Neural progenitor cell (in vitro differentiated cells): Measurements from ENCODE around the gene PPFIBP1. TPM values are rescaled to one million over a fixed set of nuclear protein-coding genes. Genes with fewer than 3 reads are reported as not detected.

Experiments
- DNase-seq: peaks from one replicate; pipeline ENCODE4 v3.0.0-alpha.2; 2016; ENCODE audit warnings: low spot score
- H2AFZ ChIP-seq: fragments of 200-600 bp; sonication (generic); replicated peaks from 2 replicates; pipeline ENCODE4 v1.6.1; 2016; ENCODE audit warnings: antibody characterized with exemption
- H3F3A ChIP-seq: fragments of 200-600 bp; sonication (generic); 2 replicates; pipeline ENCODE4 v1.6.1; 2016; ENCODE audit warnings: antibody characterized with exemption, low read depth
- H3K27ac ChIP-seq: fragments of 200-600 bp; sonication (generic); 2 replicates; pipeline ENCODE4 v1.5.1; 2016; ENCODE audit warnings: mild to moderate bottlenecking
- H3K27me3 ChIP-seq: fragments of 200-600 bp; sonication (generic); 2 replicates; pipeline ENCODE4 v1.6.1; 2016; ENCODE audit warnings: mild to moderate bottlenecking, moderate library complexity
- H3K36me3 ChIP-seq: fragments of 200-600 bp; sonication (generic); 2 replicates; pipeline ENCODE4 v1.5.1; 2016
- H3K4me1 ChIP-seq: fragments of 200-600 bp; sonication (generic); 2 replicates; pipeline ENCODE4 v1.6.1; 2016; ENCODE audit warnings: mixed run types
- H3K4me2 ChIP-seq: fragments of 200-600 bp; sonication (generic); 2 replicates; pipeline ENCODE4 v1.6.1; 2016
- H3K4me3 ChIP-seq: fragments of 200-600 bp; sonication (generic); 2 replicates; pipeline ENCODE4 v1.5.1; 2016
- H3K79me2 ChIP-seq: fragments of 200-600 bp; sonication (generic); 2 replicates; pipeline ENCODE4 v1.6.1; 2016; ENCODE audit warnings: low read depth
- H3K9ac ChIP-seq: fragments of 200-600 bp; sonication (generic); 2 replicates; pipeline ENCODE4 v1.6.1; 2016
- H3K9me3 ChIP-seq: fragments of 200-600 bp; sonication (generic); 2 replicates; pipeline ENCODE4 v1.5.1; 2016; ENCODE audit warnings: low read depth
- H4K20me1 ChIP-seq: fragments of 200-600 bp; sonication (generic); 2 replicates; pipeline ENCODE4 v1.6.1; 2016; ENCODE audit warnings: low read depth
- H3K27ac Mint-ChIP-seq: 3 replicates; pipeline ENCODE4 v1.8.0; 2021; ENCODE audit warnings: mixed read lengths
- H3K27me3 Mint-ChIP-seq: 2 replicates; pipeline ENCODE4 v1.8.0; 2022; ENCODE audit warnings: low read depth, mild to moderate bottlenecking, inconsistent platforms, moderate library complexity, mixed read lengths; ENCODE audit not compliant: insufficient read depth
- H3K36me3 Mint-ChIP-seq: 3 replicates; pipeline ENCODE4 v1.8.0; 2021; ENCODE audit warnings: mixed read lengths
- H3K4me1 Mint-ChIP-seq: 3 replicates; pipeline ENCODE4 v1.8.0; 2021; ENCODE audit warnings: mixed read lengths
- H3K4me3 Mint-ChIP-seq: 3 replicates; pipeline ENCODE4 v1.8.0; 2021; ENCODE audit warnings: mild to moderate bottlenecking, moderate library complexity, mixed read lengths
- H3K9me3 Mint-ChIP-seq: 3 replicates; pipeline ENCODE4 v1.8.0; 2020; ENCODE audit warnings: mixed read lengths
- EZH2 ChIP-seq: fragments of 200-600 bp; sonication (generic); IDR thresholded peaks from 2 replicates; pipeline ENCODE4 v1.6.1; 2017; ENCODE audit warnings: antibody characterized with exemption, mild to moderate bottlenecking, moderate library complexity
- EZH2phosphoT487 ChIP-seq: fragments of 200-600 bp; sonication (generic); IDR thresholded peaks from 2 replicates; pipeline ENCODE4 v1.6.1; 2017; ENCODE audit warnings: antibody characterized with exemption
- total RNA-seq: library from RNA; depleted of rRNA; stranded (reverse); fragments of >200 nt; gene quantifications from 2 replicates; pipeline ENCODE4 v1.2.3, GENCODE V29; 2015; ENCODE audit warnings: low replicate concordance
- TF ChIP-seq, protein P1 (sequence below): fragments of 200-600 bp; sonication (generic); IDR thresholded peaks from 2 replicates; pipeline ENCODE4 v1.5.1; 2017; ENCODE audit warnings: antibody characterized with exemption, mild to moderate bottlenecking

The PPFIBP1 gene
- total RNA-seq, 1 donor from 2014 or later: 61.7 TPM

DNA sequence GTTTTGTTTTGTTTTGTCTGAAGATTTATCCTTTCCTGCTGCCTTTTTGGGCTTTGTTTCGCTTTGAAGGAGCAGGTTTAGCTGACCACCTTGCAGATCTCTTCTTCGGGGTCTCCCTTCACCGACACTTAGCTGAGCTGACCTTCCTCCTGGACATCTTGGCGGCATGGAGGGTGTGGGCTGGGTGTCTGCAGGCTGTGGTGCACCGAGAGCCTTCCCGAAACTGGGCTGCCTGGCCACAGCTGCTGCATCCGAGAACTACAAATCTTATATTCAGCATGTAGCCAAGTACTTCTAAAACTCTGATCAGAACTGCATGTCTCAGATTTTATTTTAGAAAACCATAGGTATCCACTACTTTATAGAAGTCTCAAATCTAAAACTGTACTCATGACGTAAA lies 84.9 kb downstream of the PPFIBP1 start:
- no peak overlapping the region for H3K27ac ChIP-seq
- Mint-ChIP-seq H3K27ac (no peak overlapping the region), H3K9me3 (peaks cover 5% of the 10 kb centered on the region), H3K27me3 (no peaks in the 10 kb centered on the region), H3K36me3 (no peaks in the 10 kb centered on the region), H3K4me3 (no peak overlapping the region), H3K4me1 (peaks cover 12% of the 10 kb centered on the region)
- no peak overlapping the region for H2AFZ ChIP-seq
- no peak overlapping the region for H3K9ac ChIP-seq
- H3K4me1 ChIP-seq: peaks cover 15% of the 10 kb centered on the region
- no peak overlapping the region for H3K4me3 ChIP-seq
- no peaks in the 10 kb centered on the region for H3K79me2 ChIP-seq
- H3K27me3 ChIP-seq: no peaks in the 10 kb centered on the region
- H3K4me2 ChIP-seq: no peak overlapping the region
- no peaks in the 10 kb centered on the region for H3K36me3 ChIP-seq
- H3F3A ChIP-seq: no peaks in the 10 kb centered on the region
- DNase-seq: no peak
- no peaks in the 10 kb centered on the region for H4K20me1 ChIP-seq
- no peak for TF ChIP-seq EZH2phosphoT487
- TF ChIP-seq, protein P1, sequence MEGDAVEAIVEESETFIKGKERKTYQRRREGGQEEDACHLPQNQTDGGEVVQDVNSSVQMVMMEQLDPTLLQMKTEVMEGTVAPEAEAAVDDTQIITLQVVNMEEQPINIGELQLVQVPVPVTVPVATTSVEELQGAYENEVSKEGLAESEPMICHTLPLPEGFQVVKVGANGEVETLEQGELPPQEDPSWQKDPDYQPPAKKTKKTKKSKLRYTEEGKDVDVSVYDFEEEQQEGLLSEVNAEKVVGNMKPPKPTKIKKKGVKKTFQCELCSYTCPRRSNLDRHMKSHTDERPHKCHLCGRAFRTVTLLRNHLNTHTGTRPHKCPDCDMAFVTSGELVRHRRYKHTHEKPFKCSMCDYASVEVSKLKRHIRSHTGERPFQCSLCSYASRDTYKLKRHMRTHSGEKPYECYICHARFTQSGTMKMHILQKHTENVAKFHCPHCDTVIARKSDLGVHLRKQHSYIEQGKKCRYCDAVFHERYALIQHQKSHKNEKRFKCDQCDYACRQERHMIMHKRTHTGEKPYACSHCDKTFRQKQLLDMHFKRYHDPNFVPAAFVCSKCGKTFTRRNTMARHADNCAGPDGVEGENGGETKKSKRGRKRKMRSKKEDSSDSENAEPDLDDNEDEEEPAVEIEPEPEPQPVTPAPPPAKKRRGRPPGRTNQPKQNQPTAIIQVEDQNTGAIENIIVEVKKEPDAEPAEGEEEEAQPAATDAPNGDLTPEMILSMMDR: no peak
- no peak for TF ChIP-seq EZH2
- H3K9me3 ChIP-seq: no peaks in the 10 kb centered on the region

DNA sequence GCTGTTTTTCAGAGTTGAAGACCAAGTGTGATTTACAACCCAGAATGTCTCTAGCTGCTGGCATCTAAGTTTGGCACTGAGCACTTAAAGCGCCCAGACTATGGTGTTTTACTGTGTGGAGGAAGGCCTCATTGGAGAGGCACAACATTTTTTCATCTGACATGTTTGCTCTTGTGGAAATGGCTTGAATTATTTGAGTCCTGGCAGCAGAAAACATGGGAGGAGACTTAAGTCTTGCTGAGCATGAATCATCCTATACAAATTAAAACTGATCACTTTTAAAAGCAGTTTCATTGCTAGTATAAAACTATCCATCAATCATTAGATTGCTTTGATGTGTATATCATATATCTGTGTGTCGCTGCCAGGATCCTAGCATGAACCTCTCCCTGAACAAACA lies 86.4 kb downstream of the PPFIBP1 start:
- H3K27ac Mint-ChIP-seq: no peak overlapping the region
- H3F3A ChIP-seq: no peaks in the 10 kb centered on the region
- H3K36me3 Mint-ChIP-seq: no peaks in the 10 kb centered on the region
- peaks cover 15% of the 10 kb centered on the region for H3K4me1 ChIP-seq
- peaks cover 17% of the 10 kb centered on the region for H3K4me1 Mint-ChIP-seq
- no peak overlapping the region for H3K27ac ChIP-seq
- no peak overlapping the region for H2AFZ ChIP-seq
- H3K27me3 ChIP-seq: no peaks in the 10 kb centered on the region
- no peak overlapping the region for H3K4me2 ChIP-seq
- no peaks in the 10 kb centered on the region for H3K9me3 ChIP-seq
- H3K27me3 Mint-ChIP-seq: no peaks in the 10 kb centered on the region
- no peak overlapping the region for H3K4me3 Mint-ChIP-seq
- DNase-seq: no peak
- H4K20me1 ChIP-seq: no peaks in the 10 kb centered on the region
- no peaks in the 10 kb centered on the region for H3K79me2 ChIP-seq
- TF ChIP-seq, protein P1: no peak
- no peak for TF ChIP-seq EZH2phosphoT487
- no peak for TF ChIP-seq EZH2
- no peak overlapping the region for H3K9ac ChIP-seq
- H3K4me3 ChIP-seq: no peak overlapping the region
- H3K9me3 Mint-ChIP-seq: no peaks in the 10 kb centered on the region
- H3K36me3 ChIP-seq: no peaks in the 10 kb centered on the region

DNA sequence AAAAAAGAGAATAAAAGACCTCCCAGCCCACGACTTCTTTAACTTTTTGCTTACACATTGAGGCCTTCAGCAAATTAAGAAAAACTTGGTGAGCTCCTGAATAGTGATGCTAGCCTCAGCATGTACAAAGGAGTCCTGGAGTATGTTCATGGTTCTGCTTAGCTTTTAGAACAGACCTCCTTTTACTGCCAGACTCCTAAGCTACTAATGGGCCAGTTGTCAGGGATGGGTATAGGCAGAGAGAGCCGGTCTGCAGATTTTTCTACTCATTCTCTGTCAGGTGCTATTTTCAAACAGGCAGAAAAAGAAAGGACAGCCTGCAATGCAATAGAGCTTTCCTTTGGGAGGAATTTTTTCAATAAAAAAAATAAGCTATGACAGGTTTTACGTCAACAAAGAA lies 90.4 kb downstream of the PPFIBP1 start:
- Mint-ChIP-seq H3K27me3 (no peaks in the 10 kb centered on the region), H3K4me1 (peaks cover 14% of the 10 kb centered on the region), H3K36me3 (peaks cover 3% of the 10 kb centered on the region), H3K9me3 (no peaks in the 10 kb centered on the region), H3K4me3 (no peak overlapping the region), H3K27ac (no peak overlapping the region)
- H3K27ac ChIP-seq: no peak overlapping the region
- H3K4me3 ChIP-seq: no peak overlapping the region
- H3K9me3 ChIP-seq: no peaks in the 10 kb centered on the region
- no peak for DNase-seq
- no peak overlapping the region for H2AFZ ChIP-seq
- no peaks in the 10 kb centered on the region for H4K20me1 ChIP-seq
- H3F3A ChIP-seq: no peaks in the 10 kb centered on the region
- TF ChIP-seq EZH2 (no peak), EZH2phosphoT487 (no peak)
- TF ChIP-seq, protein P1: no peak
- H3K4me2 ChIP-seq: no peak overlapping the region
- peaks cover 5% of the 10 kb centered on the region for H3K4me1 ChIP-seq
- H3K36me3 ChIP-seq: no peaks in the 10 kb centered on the region
- no peak overlapping the region for H3K9ac ChIP-seq
- H3K27me3 ChIP-seq: no peaks in the 10 kb centered on the region
- no peaks in the 10 kb centered on the region for H3K79me2 ChIP-seq

DNA sequence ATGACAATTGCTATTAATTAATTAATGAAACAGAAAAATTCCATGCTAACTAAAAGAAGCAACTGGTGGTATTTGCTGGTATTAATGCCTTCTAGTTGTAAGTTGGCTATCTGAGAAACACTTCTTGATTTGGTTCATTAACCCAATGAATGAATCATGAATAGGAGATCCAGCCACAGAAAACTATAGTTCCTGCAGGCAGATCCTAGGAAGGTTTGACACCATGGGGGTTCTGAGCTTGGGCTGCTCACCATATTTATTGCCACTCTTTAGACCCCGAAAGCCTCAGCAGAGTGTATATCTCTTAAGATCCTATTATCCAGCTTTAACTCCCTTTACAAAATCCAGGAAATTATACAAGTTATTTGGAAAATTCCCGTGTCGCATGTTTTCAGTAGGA lies 90.9 kb downstream of the PPFIBP1 start:
- no peak for DNase-seq
- H3F3A ChIP-seq: no peaks in the 10 kb centered on the region
- no peaks in the 10 kb centered on the region for H3K9me3 ChIP-seq
- Mint-ChIP-seq H3K27me3 (no peaks in the 10 kb centered on the region), H3K36me3 (peaks cover 3% of the 10 kb centered on the region), H3K27ac (no peak overlapping the region), H3K4me1 (peaks cover 9% of the 10 kb centered on the region), H3K9me3 (no peaks in the 10 kb centered on the region), H3K4me3 (no peak overlapping the region)
- no peaks in the 10 kb centered on the region for H3K36me3 ChIP-seq
- H3K27ac ChIP-seq: no peak overlapping the region
- no peak overlapping the region for H2AFZ ChIP-seq
- no peak overlapping the region for H3K9ac ChIP-seq
- no peaks in the 10 kb centered on the region for H3K79me2 ChIP-seq
- peaks cover under 1% of the 10 kb centered on the region for H3K4me1 ChIP-seq
- H4K20me1 ChIP-seq: no peaks in the 10 kb centered on the region
- no peak overlapping the region for H3K4me3 ChIP-seq
- no peak overlapping the region for H3K4me2 ChIP-seq
- TF ChIP-seq EZH2phosphoT487 (no peak), EZH2 (no peak)
- TF ChIP-seq, protein P1: no peak
- no peaks in the 10 kb centered on the region for H3K27me3 ChIP-seq
